HepG2 (cell line): ENCODE data around the gene RASL10A. TPM values are rescaled to one million over a fixed set of nuclear protein-coding genes. Genes with fewer than 3 reads are reported as not detected.
A peak's percentile ranks its signal among the peaks of the same experiment; 100 is the strongest.

ENCODE experiments used
- ATAC-seq: fragments of 200-7000 bp; cut with Tn5 transposase; 3 replicates; pipeline ENCODE4 v1.9.1; 2020; ENCODE audit warnings: mild to moderate bottlenecking, moderate library complexity
- BruUV-seq: library from RNA; stranded (reverse); fragments of 400-500 nt; replicated peaks from 2 replicates; lab custom pipeline; 2021; lab: Mats Ljungman, UMichigan
- CTCF ChIA-PET: fragments of 300-600 bp; formaldehyde crosslinking; extraction: SDS; loops from one replicate; lab custom pipeline; 2021; ENCODE audit warnings: low total read pairs, inconsistent platforms, low intra/inter-chr PET ratio; lab: Yijun Ruan, JAX
- POLR2A ChIA-PET: fragments of 350-600 bp; sonication (Branson Sonifier 250); formaldehyde crosslinking; loops from one replicate; lab custom pipeline; 2020; ENCODE audit warnings: antibody characterized with exemption, inconsistent platforms; lab: Yijun Ruan, JAX
- DNase-seq: peaks from one replicate; pipeline ENCODE4 v3.0.0-alpha.2; 2015; ENCODE audit warnings: low spot score
- FAIRE-seq: peaks from 3 replicates; lab custom pipeline; 2011; peaks lifted over from hg19 to GRCh38; lab: Jason Lieb, UNC
- H2AFZ ChIP-seq: one replicate; pipeline ENCODE4 v1.6.1; 2011; ENCODE audit warnings: low read length, inconsistent platforms
- H3K27ac ChIP-seq: fragments of 300-600 bp; 3 replicates; pipeline ENCODE4 v1.8.0; 2011; ENCODE audit warnings: mixed run types, mild to moderate bottlenecking, mixed read lengths, low read length, inconsistent platforms; ENCODE audit not compliant: insufficient read depth; ENCODE audit errors: extremely low read length
- H3K27me3 ChIP-seq, 2 experiments: fragments of 200-600 bp in 1 of 2; 2 replicates in 1 of 2; 3 replicates in 1 of 2; pipeline versions ENCODE4 v1.6.0 to v1.8.0; 2011; ENCODE audit warnings: low read length in 2 of 2, mild to moderate bottlenecking in 2 of 2, moderate library complexity in 2 of 2, inconsistent platforms in 1 of 2; ENCODE audit not compliant: insufficient read depth in 2 of 2, control insufficient read depth in 1 of 2
- H3K36me3 ChIP-seq, 2 experiments: fragments of 200-600 bp in 1 of 2; replicated peaks in 1 of 2; 2 replicates in 1 of 2; 3 replicates in 1 of 2; pipeline versions ENCODE4 v1.5.1 to v1.8.0; 2011; ENCODE audit warnings: low read length in 2 of 2, inconsistent platforms in 1 of 2; ENCODE audit not compliant: insufficient read depth in 2 of 2, control insufficient read depth in 1 of 2
- H3K4me1 ChIP-seq: 2 replicates; pipeline ENCODE4 v1.5.1; 2012; ENCODE audit warnings: low read length, inconsistent platforms; ENCODE audit not compliant: insufficient read depth
- H3K4me2 ChIP-seq: 2 replicates; pipeline ENCODE4 v1.6.0; 2011; ENCODE audit warnings: low read depth, low read length, inconsistent platforms
- H3K4me3 ChIP-seq, 3 experiments: fragments of 200-600 bp in 1 of 3; sonication (generic), shearing (Covaris generic) in 1 of 3; replicated peaks in 1 of 3; 2 replicates each; pipeline ENCODE4 v1.5.1; 2011 to 2016; ENCODE audit warnings: low read length in 3 of 3, inconsistent platforms in 2 of 3, low read depth in 2 of 3, mild to moderate bottlenecking in 2 of 3, control low read depth in 1 of 3, mixed read lengths in 1 of 3; ENCODE audit not compliant: insufficient read depth in 1 of 3
- H3K79me2 ChIP-seq: one replicate; pipeline ENCODE4 v1.6.1; 2011; ENCODE audit warnings: low read length, inconsistent platforms; ENCODE audit not compliant: insufficient read depth
- H3K9ac ChIP-seq: 2 replicates; pipeline ENCODE4 v1.6.0; 2011; ENCODE audit warnings: mild to moderate bottlenecking, low read depth, low read length, inconsistent platforms; ENCODE audit not compliant: insufficient read depth
- H3K9me3 ChIP-seq: 2 replicates; pipeline ENCODE4 v1.5.1; 2012; ENCODE audit warnings: mild to moderate bottlenecking, low read length
- H4K20me1 ChIP-seq: 2 replicates; pipeline ENCODE4 v1.6.0; 2011; ENCODE audit warnings: inconsistent platforms, mild to moderate bottlenecking, low read length, moderate library complexity; ENCODE audit not compliant: insufficient read depth
- AGO2 ChIP-seq: fragments of 200-400 bp; formaldehyde crosslinking; optimal IDR thresholded peaks from 2 replicates; pipeline ENCODE3; 2017; ENCODE audit warnings: mild to moderate bottlenecking, low read depth, low read length, moderate library complexity
- RBFOX2 ChIP-seq: fragments of 200-400 bp; formaldehyde crosslinking; IDR thresholded peaks from 2 replicates; pipeline ENCODE4 v1.6.1; 2017; ENCODE audit warnings: low read depth, mild to moderate bottlenecking, low read length
- ZNF383 ChIP-seq: sonication (generic); formaldehyde crosslinking; IDR thresholded peaks from 2 replicates; pipeline ENCODE4 v1.4.0; 2020; ENCODE audit warnings: missing genetic modification reagents, mild to moderate bottlenecking, borderline replicate concordance
- WGBS: methylation state at CpG from one replicate; pipeline ENCODE4 v1.1.6; 2017; ENCODE audit warnings: low lambda C conversion rate; 5-methylcytosine and 5-hydroxymethylcytosine counted together
- in situ Hi-C: cut with HindIII; loops from 2 replicates; pipeline ENCODE4 v1.10.0; 2017; ENCODE audit warnings: low pct_unique_long_range_greater_than_20kb; ENCODE audit not compliant: extremely low pct_ligation_motif_present
- intact Hi-C: fragments of 100-400 bp; cut with micrococcal nuclease; formaldehyde crosslinking; loops from one replicate; pipeline ENCODE4 v1.10.0; 2022; ENCODE audit not compliant: unreplicated experiment
- polyA plus RNA-seq, 8 experiments: library from polyadenylated mRNA; depleted of rRNA in 3 of 8; stranded (reverse) in 7 of 8; unstranded in 1 of 8; fragments of >200 nt; fragmentation: Illumina TruSeq in 4 of 8; extraction: Trizol in 4 of 8; gene quantifications; 2 replicates each; pipeline versions ENCODE4 v1.2.1 to v1.2.3, GENCODE V29; 2011 to 2016; ENCODE audit warnings: low read depth in 4 of 8, missing spikeins in 1 of 8, mixed read lengths in 1 of 8; ENCODE audit not compliant: insufficient read depth in 1 of 8
- total RNA-seq, 5 experiments: library from RNA; depleted of rRNA; stranded (reverse); fragments of >200 nt; fragmentation: Illumina TruSeq; extraction: Trizol; gene quantifications; 2 replicates each; pipeline ENCODE4 v1.2.3, GENCODE V29; 2016; ENCODE audit warnings: low read depth in 1 of 5
- TF ChIP-seq, protein P1 (sequence below): sonication (generic); formaldehyde crosslinking; IDR thresholded peaks from 2 replicates; pipeline ENCODE4 v1.5.0; 2020; ENCODE audit warnings: mild to moderate bottlenecking, missing genetic modification reagents
- TF ChIP-seq, protein P2 (sequence below): sonication (generic); formaldehyde crosslinking; IDR thresholded peaks from 2 replicates; pipeline ENCODE4 v1.4.0; 2020; ENCODE audit warnings: missing genetic modification reagents; ENCODE audit errors: not compliant biosample characterization
- TF ChIP-seq, protein P3 (sequence below): sonication (generic); formaldehyde crosslinking; IDR thresholded peaks from 2 replicates; pipeline ENCODE4 v1.8.0; 2022; ENCODE audit warnings: missing genetic modification reagents, mild to moderate bottlenecking, moderate library complexity, borderline replicate concordance

RASL10A gene
- total and polyA plus RNA-seq, 2 of the 13 experiments (the other 11 are each of a cell fraction or from before 2014, with no cell fraction given), result 0.05 to 0.22 TPM

DNA sequence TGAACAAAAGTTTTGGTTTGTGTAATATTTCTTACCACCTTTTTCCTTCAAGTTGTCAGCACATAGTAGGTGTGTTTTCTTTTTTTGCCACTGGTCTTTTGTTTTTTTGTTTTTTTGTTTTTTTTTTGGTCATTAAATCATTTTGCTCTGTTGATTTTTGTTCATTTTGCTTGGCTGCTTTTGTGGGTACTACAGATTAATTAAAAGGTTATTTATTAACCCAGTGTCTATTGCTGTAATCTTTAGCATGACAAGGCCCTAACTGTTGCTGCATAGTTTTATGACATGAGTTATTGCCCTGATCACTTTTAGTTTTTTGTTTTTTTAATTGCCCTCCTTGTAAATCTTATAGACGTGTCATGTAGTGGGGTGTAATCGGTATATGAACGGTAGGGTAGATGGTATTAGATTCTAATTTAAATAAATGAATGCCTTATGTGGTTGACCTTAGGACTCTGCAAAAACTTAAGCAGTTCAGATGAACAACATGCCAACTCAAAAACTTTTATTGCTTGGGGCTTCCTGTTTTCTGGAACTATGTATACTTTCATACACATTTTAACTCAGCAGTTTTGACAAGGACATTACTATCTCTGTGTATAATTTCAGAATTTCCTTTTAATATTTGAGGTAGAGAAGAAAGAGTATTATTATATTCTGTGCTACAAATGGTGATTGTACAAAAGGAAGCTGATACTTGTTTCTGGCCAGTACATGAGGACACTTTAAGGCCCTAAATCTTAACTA is 39.5 kb downstream of the RASL10A start (continued):
- TF ChIP-seq AGO2, result peak; percentile 10
- TF ChIP-seq, protein P1, sequence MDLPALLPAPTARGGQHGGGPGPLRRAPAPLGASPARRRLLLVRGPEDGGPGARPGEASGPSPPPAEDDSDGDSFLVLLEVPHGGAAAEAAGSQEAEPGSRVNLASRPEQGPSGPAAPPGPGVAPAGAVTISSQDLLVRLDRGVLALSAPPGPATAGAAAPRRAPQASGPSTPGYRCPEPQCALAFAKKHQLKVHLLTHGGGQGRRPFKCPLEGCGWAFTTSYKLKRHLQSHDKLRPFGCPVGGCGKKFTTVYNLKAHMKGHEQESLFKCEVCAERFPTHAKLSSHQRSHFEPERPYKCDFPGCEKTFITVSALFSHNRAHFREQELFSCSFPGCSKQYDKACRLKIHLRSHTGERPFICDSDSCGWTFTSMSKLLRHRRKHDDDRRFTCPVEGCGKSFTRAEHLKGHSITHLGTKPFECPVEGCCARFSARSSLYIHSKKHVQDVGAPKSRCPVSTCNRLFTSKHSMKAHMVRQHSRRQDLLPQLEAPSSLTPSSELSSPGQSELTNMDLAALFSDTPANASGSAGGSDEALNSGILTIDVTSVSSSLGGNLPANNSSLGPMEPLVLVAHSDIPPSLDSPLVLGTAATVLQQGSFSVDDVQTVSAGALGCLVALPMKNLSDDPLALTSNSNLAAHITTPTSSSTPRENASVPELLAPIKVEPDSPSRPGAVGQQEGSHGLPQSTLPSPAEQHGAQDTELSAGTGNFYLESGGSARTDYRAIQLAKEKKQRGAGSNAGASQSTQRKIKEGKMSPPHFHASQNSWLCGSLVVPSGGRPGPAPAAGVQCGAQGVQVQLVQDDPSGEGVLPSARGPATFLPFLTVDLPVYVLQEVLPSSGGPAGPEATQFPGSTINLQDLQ (CRISPR knock-in tag), result no peak
- TF ChIP-seq, protein P2, sequence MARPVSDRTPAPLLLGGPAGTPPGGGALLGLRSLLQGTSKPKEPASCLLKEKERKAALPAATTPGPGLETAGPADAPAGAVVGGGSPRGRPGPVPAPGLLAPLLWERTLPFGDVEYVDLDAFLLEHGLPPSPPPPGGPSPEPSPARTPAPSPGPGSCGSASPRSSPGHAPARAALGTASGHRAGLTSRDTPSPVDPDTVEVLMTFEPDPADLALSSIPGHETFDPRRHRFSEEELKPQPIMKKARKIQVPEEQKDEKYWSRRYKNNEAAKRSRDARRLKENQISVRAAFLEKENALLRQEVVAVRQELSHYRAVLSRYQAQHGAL (CRISPR knock-in tag), result no peak
- TF ChIP-seq, protein P3, sequence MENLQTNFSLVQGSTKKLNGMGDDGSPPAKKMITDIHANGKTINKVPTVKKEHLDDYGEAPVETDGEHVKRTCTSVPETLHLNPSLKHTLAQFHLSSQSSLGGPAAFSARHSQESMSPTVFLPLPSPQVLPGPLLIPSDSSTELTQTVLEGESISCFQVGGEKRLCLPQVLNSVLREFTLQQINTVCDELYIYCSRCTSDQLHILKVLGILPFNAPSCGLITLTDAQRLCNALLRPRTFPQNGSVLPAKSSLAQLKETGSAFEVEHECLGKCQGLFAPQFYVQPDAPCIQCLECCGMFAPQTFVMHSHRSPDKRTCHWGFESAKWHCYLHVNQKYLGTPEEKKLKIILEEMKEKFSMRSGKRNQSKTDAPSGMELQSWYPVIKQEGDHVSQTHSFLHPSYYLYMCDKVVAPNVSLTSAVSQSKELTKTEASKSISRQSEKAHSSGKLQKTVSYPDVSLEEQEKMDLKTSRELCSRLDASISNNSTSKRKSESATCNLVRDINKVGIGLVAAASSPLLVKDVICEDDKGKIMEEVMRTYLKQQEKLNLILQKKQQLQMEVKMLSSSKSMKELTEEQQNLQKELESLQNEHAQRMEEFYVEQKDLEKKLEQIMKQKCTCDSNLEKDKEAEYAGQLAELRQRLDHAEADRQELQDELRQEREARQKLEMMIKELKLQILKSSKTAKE (CRISPR knock-in tag), result no peak

DNA sequence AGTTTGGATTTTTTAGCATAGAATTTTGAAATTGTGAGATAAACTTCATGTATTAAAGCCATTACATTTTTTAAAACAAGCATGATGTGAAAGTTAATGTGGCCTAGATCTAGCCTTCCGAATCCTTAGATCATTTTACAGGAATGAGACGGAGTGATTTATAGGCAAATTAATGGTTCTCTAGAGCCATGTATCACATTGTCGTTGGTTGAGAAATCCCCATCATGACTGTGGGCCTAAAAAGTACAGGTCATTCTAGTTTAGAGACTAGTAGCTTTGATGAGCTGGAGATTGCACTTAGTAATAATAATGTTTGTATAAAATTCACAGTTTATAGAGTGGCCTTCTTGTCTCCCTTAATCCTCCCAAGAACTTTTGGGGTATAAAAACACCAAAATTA is 40.3 kb downstream of the RASL10A start:
- ATAC-seq (no peak), DNase-seq (no peak), FAIRE-seq (no peak)
- Histone ChIP-seq H3K9ac (no peak overlapping the region), H2AFZ (no peak overlapping the region), H4K20me1 (peaks cover 79% of the 10 kb centered on the region), H3K27me3 (no peaks in the 10 kb centered on the region), H3K9me3 (no peaks in the 10 kb centered on the region), H3K36me3 (peaks cover 26 to 76% of the 10 kb centered on the region in 2 experiments), H3K4me2 (peak overlapping the region; percentile 37), H3K27ac (peak overlapping the region; percentile 53), H3K4me1 (peaks cover 68% of the 10 kb centered on the region), H3K4me3 (no peak overlapping the region), H3K79me2 (peaks cover 94% of the 10 kb centered on the region)
- WGBS, result 87% methylated on average over 3 of the region's 3 CpGs
- intact Hi-C loops, result no loop called here
- BruUV-seq, result no TSS peak
- ChIA-PET POLR2A (no interaction called here), CTCF (no interaction called here)
- 0 out of 2 replicates have a peak, but pooled peaks have one; percentile 18 for TF ChIP-seq RBFOX2
- no peak for TF ChIP-seq ZNF383 (CRISPR knock-in tag)
- in situ Hi-C loops, result no loop called here
